Measurements from ENCODE around the gene DOC2A. TPM values are rescaled to one million over a fixed set of nuclear protein-coding genes. Genes with fewer than 3 reads are reported as not detected.
A peak's percentile ranks its signal among the peaks of the same experiment; 100 is the strongest.

The DOC2A gene
- total RNA-seq, 2 donors from 2014 or later: 0.63 to 0.77 TPM

DNA sequence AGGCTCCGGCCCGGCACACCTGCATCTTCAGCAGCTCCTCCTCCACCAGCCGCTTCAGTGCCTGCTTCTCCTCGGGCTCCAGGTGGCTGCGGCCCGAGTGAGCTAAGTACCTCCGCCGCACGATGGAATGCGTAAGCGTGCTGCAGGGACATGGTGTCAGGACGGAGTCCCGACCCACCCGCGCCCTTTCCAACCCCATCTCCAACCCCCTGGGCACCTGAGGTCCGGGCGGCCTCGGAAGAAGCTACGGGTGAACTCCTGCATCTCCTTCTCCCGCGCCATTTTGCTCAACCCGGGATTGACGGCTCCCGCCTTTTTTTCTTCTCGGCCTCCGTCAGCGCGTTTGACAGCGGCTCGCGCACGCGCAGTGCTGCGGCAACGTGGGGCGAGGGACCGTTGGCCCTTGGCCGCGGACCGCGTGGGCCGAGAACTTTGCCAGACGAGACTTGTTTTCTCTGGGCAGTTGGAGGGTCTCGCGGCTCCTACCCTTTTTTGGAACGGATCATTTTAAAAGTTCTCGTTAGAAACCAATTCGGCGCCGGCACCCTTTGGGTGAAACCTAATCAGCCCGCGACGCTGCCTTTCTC is 15.4 kb downstream of the DOC2A start, which contains the start of gene HIRIP3:
Gene HIRIP3, minus strand, starts transcription at position 294 of the 587 bp plus-strand sequence. Its CDS starts 12 bp downstream, at position 282.
- DNase-seq: peak; percentile 92
- peak; percentile 81 to 87 for ATAC-seq
- intact Hi-C loops (cut with DNase I): loop anchor here in 1 of 2 donors (10.0 kb wide), 1 partner anchor 71 kb away; the partner anchor contains the start of gene KCTD13

DNA sequence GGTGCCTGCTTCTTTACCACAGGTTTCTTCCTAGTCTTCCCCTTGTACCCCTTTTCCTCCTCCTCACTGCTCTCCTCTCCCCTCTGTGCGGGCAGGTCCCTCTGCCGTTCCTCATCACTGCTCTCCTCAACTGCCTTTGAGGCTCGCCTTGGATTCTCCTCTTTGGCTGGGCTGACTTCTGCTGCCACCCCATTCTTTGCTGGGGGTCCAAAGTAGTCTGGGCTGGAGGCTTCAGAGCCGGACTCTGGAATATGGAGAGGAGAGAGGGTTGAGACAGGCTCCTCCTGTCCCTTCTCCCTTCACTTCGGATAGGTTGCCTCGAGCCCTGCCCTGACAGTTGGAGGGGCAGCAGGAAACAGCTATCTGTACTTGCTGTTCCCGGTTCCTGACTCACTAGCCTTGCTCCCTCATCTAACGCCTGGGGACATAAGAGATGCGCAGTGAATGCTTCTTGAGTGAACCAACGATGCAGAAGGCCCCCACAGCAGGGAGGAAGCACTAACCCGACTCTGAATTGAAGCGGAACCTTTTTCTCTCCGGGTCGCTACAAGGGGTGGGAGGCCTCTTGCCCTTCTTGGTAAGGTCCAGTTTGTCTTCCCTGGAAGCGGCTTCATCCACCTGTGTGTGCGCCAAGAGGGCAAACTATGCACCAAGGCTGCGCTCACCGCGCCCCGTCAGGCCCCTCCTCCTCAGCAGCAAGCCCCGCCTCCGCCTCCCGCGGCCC is 16.1 kb downstream of the DOC2A start:
- intact Hi-C loops (cut with DNase I): loop anchor here in 1 of 2 donors (10.0 kb wide), 1 partner anchor 70 kb away; the partner anchor contains the start of gene KCTD13
- peak; percentile 32 to 60 for ATAC-seq
- peak; percentile 56 for DNase-seq

DNA sequence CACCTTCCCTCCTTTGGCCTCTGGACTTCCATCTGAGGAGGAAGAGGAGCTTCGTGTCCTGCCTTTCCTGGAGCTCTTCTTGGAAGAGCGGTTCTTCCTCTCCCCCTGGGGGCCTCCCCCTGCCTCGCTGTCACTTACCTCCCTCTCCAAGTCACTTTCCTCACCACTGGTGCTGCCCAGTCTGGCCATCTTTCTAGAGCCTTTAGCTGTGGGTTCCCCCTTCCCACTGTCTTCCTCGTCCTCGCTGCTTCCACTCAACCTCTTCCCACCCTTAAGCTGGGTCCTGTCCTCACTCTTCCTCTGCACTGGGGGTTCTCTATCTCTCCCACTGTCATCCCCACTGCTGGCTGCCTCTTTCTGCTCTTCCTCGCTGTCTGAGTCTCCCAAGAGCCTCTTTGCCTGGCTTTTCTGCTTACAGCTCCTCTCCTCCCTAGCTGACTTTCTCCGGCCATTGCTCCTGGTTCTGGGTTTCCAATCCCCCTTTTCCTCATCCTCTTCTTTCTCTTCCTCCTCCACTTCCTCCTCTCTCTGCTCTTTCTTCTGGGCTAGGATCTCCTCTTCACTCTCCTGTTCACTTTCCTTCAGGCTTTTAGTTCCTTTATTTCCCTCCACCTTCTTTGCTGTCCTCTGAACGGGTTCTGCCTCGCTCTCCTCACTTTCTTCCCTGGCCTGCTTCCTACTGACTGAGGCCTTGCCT is 16.8 kb downstream of the DOC2A start:
- peak; percentile 11 for DNase-seq
- intact Hi-C loops (cut with DNase I): loop anchor here in 1 of 2 donors (10.0 kb wide), 1 partner anchor 69 kb away; the partner anchor contains the start of gene KCTD13
- ATAC-seq: no peak

DNA sequence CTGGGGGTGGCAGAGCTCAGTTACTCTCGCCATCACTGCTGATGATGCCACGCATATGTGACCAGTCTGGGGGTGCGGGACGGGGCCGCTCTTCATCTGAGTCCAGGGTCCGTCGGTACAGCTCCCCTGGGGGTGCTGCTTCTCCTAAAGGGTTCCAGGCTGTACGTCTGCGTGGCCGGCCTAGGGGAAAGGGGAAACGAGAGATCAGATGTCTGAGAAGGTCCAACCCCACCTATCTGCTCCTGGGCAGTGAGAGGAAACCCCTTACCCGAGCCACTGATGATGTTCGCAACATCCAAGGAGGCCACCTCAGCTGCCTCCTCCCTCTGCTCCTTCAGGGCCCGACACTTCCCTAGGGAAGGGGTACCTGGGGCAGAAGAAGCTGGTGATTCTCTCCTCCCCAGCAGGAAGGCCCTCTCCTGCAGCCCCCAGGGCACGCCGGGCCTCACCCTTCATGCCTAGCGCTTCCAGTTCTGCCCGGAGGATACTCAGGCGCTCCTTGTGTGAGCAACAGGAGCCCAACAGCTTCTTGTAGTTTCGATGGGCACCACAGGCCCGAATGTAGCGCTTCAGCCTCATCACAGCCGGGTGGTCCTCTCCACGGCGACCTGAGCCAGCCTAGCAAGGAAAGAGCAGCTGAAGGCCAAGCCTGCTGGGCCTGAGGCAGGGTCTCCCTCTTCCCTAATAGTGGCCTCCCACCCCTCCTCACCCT is 17.5 kb downstream of the DOC2A start:
- ATAC-seq (no peak), DNase-seq (peak; percentile 12)
- intact Hi-C loops (cut with DNase I): loop anchor here in 1 of 2 donors (10.0 kb wide), 1 partner anchor 69 kb away; the partner anchor contains the start of gene KCTD13

DNA sequence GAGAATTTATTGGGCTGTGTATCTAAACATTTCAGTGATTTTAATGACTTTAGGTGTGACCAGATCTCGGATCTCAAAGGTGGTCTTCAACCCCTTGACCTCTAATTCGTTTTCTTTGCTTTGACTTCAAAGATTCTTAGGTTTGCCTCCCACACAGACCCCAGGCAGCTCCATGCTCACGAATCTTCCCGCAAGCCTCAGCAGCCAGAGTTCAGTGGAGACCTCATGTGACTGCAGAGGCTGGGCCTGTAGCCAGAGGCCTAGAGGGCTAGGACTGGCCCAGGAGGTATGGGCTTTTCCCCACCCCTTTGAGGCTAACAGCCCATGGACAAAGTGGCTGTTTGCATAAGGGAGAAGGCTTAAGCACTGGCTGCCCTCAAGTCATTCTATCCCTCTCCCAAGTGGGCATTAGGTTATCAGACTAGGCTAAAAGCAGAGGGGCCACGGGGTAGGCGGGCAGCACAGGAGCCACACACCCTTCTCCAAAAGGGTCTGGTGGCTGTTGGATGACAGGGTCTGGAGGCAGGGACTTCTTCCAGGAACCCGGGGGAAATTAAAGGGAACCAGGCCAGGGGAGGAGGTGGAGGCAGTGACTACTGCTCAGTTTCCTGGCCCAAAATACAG is 18.4 kb downstream of the DOC2A start:
- DNase-seq: no peak
- no peak for ATAC-seq
- intact Hi-C loops (cut with DNase I): loop anchor here in 1 of 2 donors (10.0 kb wide), 1 partner anchor 68 kb away; the partner anchor contains the start of gene KCTD13

DNA sequence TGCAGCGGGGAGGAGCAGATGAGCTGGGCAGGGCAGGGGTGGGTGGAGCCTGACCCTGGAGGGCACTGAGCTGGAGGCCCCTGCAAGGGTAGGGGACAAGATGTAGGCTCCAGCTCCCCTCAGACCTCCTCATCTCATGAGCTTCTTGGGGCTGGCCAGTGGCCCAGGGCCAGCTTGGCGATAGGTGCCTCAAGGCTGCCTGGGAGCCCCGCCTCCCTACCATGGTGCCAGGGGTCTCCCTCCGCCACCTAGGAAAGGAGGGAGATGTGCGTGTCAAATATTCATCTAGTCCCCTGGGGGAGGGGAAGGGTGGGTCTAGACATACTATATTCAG is 19.3 kb downstream of the DOC2A start:
- DNase-seq (no peak), ATAC-seq (no peak)
- intact Hi-C loops (cut with DNase I): loop anchor here in 1 of 2 donors (10.0 kb wide), 1 partner anchor 67 kb away; the partner anchor contains the start of gene KCTD13

DNA sequence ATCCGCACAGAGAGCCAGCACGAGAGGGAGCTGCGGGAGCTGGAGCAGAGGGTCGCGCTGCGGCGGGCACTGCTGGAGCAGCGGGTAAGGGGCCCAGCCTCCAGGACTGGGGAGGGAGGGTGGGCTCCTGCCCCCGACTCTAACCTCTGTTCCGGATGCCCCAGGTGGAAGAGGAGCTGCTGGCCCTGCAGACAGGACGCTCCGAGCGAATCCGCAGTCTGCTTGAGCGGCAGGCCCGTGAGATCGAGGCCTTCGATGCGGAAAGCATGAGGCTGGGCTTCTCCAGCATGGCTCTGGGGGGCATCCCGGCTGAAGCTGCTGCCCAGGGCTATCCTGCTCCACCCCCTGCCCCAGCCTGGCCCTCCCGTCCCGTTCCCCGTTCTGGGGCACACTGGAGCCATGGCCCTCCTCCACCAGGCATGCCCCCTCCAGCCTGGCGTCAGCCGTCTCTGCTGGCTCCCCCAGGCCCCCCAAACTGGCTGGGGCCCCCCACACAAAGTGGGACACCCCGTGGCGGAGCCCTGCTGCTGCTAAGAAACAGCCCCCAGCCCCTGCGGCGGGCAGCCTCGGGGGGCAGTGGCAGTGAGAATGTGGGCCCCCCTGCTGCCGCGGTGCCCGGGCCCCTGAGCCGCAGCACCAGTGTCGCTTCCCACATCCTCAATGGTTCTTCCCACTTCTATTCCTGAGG is 19.8 kb downstream of the DOC2A start:
- intact Hi-C loops (cut with DNase I): loop anchor here in 1 of 2 donors (10.0 kb wide), 1 partner anchor 66 kb away; the partner anchor contains the start of gene KCTD13
- DNase-seq (no peak), ATAC-seq (no peak)

DNA sequence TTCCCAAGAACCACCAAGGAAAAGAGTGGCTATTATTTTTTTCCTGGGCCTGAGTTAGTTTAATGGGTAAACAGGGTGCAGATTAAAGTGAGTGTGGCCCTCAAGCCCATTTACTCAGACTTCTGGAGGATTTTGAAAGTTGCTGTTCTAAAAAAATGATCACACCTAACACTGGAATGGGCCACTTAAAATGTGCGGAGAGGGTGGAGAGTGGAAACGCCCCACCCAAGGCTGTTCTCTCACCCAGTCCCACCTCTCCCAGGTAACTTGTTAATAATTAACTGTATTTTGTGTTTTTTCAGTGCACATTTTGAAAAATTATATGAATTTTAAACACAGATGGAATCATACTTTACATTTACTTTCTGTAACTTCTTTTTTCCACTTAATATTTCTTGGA is 20.8 kb downstream of the DOC2A start:
- no peak for ATAC-seq
- DNase-seq: no peak
- intact Hi-C loops (cut with DNase I): loop anchor here in 1 of 2 donors (10.0 kb wide), 1 partner anchor 65 kb away; the partner anchor contains the start of gene KCTD13

DNA sequence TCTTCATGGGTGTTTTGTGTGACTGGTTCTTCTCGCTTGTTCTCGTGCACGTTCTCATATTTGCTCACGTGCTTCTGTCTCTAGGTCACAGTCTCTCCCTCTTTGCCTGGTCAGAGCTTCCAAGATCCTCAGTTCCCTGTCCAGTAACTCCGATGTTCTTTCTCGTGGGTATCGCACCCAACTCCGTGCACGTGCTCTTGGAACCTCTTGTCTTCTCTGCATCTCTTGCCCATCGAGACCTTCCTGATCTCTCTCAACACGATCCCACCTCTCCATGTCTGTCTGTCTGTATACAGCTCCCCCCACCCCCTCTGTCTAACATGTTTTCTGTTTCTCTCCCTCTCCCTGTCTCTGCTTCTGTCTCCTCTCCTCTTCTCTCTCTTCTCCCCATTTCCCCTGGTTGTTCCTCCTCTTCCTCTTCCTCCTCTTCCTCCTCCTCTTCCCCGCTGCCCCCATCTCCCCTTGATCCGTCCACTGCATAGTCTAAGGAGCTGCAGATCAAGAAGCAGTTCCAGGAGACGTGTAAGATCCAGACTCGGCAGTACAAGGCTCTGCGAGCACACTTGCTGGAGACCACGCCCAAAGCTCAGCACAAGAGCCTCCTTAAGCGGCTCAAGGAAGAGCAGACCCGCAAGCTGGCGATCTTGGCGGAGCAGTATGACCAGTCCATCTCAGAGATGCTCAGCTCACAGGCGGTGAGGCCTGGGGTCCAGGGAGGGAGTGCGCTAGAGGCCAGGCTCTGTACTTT is 21.5 kb downstream of the DOC2A start:
- DNase-seq: no peak

DNA sequence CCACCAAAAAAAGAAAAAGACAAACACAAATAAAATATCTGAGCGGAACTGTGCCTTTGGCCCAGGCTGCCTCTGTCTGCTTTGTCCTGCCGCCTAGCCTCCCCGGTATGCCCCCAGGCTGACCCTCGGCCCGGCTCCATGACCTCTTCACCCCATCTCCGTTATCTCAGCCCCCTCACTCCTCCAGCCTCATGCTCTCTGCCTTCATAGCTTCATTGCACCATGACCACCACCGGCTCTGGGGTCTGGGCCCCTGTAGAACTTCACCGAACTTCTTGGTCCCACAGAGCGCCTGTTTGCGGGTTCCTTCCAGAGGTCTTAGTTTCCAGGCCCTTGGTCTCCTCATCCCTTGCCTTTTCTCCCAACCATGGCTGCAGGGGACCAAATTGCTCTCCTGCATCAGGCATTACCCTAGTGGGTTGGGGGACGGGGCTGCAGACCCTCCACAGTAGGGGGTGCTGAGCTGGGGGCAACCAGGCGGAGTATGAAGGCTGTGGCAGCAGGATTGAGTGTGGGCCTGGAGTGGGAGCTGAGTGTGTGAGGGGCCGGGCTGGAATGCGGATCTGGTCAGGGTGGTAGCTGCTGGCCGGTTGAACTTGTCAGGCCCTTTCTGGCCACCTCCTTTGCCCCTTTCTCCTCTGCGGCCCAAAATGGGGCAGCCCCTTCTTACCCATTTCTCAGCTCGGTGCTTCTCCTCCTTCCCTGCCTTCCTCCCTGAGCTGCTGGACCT is 22.3 kb downstream of the DOC2A start:
- ATAC-seq (no peak), DNase-seq (no peak)
- intact Hi-C loops (cut with DNase I): no loop called here

More for the DNA sequence above, 21.5 kb downstream of the DOC2A start:
- ATAC-seq: no peak
- intact Hi-C loops (cut with DNase I): no loop called here

DNA sequence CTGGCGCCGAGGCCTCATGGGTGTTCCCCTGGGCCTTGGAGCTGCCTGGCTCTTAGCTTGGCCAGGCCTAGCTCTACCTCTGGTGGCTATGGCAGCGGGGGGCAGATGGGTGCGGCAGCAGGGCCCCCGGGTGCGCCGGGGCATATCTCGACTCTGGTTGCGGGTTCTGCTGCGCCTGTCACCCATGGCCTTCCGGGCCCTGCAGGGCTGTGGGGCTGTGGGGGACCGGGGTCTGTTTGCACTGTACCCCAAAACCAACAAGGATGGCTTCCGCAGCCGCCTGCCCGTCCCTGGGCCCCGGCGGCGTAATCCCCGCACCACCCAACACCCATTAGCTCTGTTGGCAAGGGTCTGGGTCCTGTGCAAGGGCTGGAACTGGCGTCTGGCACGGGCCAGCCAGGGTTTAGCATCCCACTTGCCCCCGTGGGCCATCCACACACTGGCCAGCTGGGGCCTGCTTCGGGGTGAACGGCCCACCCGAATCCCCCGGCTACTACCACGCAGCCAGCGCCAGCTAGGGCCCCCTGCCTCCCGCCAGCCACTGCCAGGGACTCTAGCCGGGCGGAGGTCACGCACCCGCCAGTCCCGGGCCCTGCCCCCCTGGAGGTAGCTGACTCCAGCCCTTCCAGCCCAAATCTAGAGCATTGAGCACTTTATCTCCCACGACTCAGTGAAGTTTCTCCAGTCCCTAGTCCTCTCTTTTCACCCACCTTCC is 23.3 kb downstream of the DOC2A start:
- no peak for DNase-seq
- ATAC-seq: no peak

DNA sequence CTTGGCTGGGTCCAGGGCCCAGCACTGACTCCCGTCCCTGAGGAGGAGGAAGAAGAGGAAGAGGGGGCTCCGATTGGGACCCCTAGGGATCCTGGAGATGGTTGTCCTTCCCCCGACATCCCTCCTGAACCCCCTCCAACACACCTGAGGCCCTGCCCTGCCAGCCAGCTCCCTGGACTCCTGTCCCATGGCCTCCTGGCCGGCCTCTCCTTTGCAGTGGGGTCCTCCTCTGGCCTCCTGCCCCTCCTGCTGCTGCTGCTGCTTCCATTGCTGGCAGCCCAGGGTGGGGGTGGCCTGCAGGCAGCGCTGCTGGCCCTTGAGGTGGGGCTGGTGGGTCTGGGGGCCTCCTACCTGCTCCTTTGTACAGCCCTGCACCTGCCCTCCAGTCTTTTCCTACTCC is 23.9 kb downstream of the DOC2A start:
- no peak for DNase-seq
- intact Hi-C loops (cut with DNase I): no loop called here
- ATAC-seq: no peak

More for the DNA sequence above, 23.3 kb downstream of the DOC2A start:
- intact Hi-C loops (cut with DNase I): no loop called here

DNA sequence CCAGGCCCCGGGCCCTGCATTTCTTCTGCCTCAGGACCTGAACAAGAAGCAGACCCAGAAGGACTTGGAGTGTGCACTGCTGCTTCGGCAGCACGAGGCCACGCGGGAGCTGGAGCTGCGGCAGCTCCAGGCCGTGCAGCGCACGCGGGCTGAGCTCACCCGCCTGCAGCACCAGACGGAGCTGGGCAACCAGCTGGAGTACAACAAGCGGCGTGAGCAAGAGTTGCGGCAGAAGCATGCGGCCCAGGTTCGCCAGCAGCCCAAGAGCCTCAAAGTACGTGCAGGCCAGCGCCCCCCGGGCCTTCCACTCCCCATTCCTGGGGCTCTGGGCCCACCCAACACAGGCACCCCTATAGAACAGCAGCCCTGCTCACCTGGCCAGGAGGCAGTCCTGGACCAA is 24.6 kb downstream of the DOC2A start:
- intact Hi-C loops (cut with DNase I): no loop called here
- no peak for ATAC-seq
- DNase-seq: no peak

DNA sequence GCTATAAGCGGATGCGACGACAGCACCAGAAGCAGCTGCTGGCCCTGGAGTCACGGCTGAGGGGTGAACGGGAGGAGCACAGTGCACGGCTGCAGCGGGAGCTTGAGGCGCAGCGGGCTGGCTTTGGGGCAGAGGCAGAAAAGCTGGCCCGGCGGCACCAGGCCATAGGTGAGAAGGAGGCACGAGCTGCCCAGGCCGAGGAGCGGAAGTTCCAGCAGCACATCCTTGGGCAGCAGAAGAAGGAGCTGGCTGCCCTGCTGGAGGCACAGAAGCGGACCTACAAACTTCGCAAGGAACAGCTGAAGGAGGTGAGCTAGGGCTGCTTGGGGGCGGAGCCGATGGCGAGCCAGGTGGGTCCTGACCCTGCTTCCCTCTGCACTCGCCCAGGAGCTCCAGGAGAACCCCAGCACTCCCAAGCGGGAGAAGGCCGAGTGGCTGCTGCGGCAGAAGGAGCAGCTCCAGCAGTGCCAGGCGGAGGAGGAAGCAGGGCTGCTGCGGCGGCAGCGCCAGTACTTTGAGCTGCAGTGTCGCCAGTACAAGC is 25.5 kb downstream of the DOC2A start:
- ATAC-seq (no peak), DNase-seq (no peak)
- intact Hi-C loops (cut with DNase I): no loop called here

DNA sequence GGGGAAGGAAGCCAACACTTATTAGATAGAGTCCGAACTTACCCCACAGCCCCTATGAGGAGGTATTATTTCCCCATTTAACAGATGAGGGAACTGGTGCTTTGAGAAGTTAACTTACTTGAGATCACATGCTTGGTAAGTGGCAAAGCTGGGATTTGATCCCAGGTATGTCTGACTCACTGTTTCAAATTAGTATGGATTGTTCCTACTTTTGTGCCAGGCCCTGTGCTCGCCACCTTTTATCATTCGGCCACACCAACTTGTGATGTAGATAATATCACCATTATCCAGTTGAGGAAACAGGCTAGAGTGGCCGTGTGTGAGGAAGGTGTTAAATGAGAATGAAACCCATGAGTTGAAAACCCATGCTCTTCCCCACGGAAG is 26.1 kb downstream of the DOC2A start:
- intact Hi-C loops (cut with DNase I): no loop called here
- ATAC-seq: no peak
- DNase-seq: no peak
